Ishikawa (cell line): ENCODE data around the gene NCK2.

Experiments
- CEBPB ChIP-seq: IDR thresholded peaks from 2 replicates; pipeline ENCODE4 v1.6.1; 2012
- CREB1 ChIP-seq: IDR thresholded peaks from 2 replicates; pipeline ENCODE4 v1.6.1; 2012; ENCODE audit warnings: low read depth
- EGR1 ChIP-seq: IDR thresholded peaks from 2 replicates; pipeline ENCODE4 v1.6.1; 2012
- EP300 ChIP-seq: IDR thresholded peaks from 2 replicates; pipeline ENCODE4 v1.6.1; 2012; ENCODE audit warnings: borderline replicate concordance
- FOXM1 ChIP-seq: IDR thresholded peaks from 2 replicates; pipeline ENCODE4 v1.6.1; 2012; ENCODE audit warnings: low read depth, borderline replicate concordance
- NFIC ChIP-seq: IDR thresholded peaks from 2 replicates; pipeline ENCODE4 v1.6.1; 2012
- RAD21 ChIP-seq: IDR thresholded peaks from 2 replicates; pipeline ENCODE4 v1.6.1; 2012; ENCODE audit warnings: low read depth
- TAF1 ChIP-seq: IDR thresholded peaks from 2 replicates; pipeline ENCODE4 v1.6.1; 2012; ENCODE audit warnings: low read depth, mild to moderate bottlenecking
- TCF12 ChIP-seq: IDR thresholded peaks from 2 replicates; pipeline ENCODE4 v1.6.1; 2012; ENCODE audit warnings: low read depth
- TEAD4 ChIP-seq: IDR thresholded peaks from 2 replicates; pipeline ENCODE4 v1.6.1; 2012
- USF1 ChIP-seq: IDR thresholded peaks from 2 replicates; pipeline ENCODE4 v1.6.1; 2012
- YY1 ChIP-seq: IDR thresholded peaks from 2 replicates; pipeline ENCODE4 v1.6.1; 2012; ENCODE audit warnings: low read depth
- ZBTB7A ChIP-seq: IDR thresholded peaks from 2 replicates; pipeline ENCODE4 v1.6.1; 2012; ENCODE audit warnings: low read depth
- TF ChIP-seq, protein P1 (sequence below): IDR thresholded peaks from 2 replicates; pipeline ENCODE4 v1.6.1; 2012
- TF ChIP-seq, protein P2 (sequence below): IDR thresholded peaks from 2 replicates; pipeline ENCODE4 v1.6.1; 2012; ENCODE audit warnings: low read depth, mild to moderate bottlenecking

NCK2 gene

GRCh38 chr2:105821428-105822125, 76.9 kb downstream of the NCK2 start:
- TF ChIP-seq ZBTB7A = no peak
- TF ChIP-seq, protein P1, sequence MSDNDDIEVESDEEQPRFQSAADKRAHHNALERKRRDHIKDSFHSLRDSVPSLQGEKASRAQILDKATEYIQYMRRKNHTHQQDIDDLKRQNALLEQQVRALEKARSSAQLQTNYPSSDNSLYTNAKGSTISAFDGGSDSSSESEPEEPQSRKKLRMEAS = no peak
- TF ChIP-seq, protein P2, sequence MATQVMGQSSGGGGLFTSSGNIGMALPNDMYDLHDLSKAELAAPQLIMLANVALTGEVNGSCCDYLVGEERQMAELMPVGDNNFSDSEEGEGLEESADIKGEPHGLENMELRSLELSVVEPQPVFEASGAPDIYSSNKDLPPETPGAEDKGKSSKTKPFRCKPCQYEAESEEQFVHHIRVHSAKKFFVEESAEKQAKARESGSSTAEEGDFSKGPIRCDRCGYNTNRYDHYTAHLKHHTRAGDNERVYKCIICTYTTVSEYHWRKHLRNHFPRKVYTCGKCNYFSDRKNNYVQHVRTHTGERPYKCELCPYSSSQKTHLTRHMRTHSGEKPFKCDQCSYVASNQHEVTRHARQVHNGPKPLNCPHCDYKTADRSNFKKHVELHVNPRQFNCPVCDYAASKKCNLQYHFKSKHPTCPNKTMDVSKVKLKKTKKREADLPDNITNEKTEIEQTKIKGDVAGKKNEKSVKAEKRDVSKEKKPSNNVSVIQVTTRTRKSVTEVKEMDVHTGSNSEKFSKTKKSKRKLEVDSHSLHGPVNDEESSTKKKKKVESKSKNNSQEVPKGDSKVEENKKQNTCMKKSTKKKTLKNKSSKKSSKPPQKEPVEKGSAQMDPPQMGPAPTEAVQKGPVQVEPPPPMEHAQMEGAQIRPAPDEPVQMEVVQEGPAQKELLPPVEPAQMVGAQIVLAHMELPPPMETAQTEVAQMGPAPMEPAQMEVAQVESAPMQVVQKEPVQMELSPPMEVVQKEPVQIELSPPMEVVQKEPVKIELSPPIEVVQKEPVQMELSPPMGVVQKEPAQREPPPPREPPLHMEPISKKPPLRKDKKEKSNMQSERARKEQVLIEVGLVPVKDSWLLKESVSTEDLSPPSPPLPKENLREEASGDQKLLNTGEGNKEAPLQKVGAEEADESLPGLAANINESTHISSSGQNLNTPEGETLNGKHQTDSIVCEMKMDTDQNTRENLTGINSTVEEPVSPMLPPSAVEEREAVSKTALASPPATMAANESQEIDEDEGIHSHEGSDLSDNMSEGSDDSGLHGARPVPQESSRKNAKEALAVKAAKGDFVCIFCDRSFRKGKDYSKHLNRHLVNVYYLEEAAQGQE = no peak
- TF ChIP-seq NFIC = no peak
- no peak for TF ChIP-seq CEBPB
- no peak for TF ChIP-seq CREB1
- no peak for TF ChIP-seq FOXM1
- no peak for TF ChIP-seq TEAD4
- TF ChIP-seq EP300 = no peak
- no peak for TF ChIP-seq RAD21
- TF ChIP-seq EGR1 = no peak

DNA sequence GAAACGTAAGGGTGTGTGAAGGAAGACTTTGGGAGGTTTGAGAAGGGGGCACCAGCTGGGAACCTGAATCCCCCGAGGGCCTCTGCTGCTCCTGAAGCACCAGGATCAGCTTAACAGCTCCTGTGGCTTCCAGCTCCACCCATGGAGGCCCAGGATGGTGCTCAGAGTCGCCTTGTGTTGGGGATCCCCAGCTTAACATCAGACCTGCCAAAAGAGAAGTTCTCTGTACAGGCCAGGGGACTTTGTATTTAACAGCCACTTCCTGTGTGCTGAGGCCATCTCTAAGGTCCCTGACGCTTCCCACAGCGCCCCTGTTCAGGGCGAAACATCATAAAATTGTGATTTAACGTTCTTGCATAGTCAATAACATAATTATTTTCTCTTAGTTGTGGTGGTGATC, 77.5 kb downstream of the NCK2 start:
- no peak for TF ChIP-seq USF1
- TF ChIP-seq NFIC = no peak
- no peak for TF ChIP-seq EGR1
- no peak for TF ChIP-seq RAD21
- TF ChIP-seq CEBPB = no peak
- no peak for TF ChIP-seq YY1
- TF ChIP-seq, protein P2 = no peak

GRCh38 chr2:105824446-105824845, 79.7 kb downstream of the NCK2 start:
- TF ChIP-seq NFIC (no peak), EP300 (no peak), ZBTB7A (no peak), TEAD4 (no peak), YY1 (no peak), FOXM1 (no peak), TCF12 (no peak), EGR1 (no peak), TAF1 (no peak), CREB1 (no peak), CEBPB (no peak), RAD21 (no peak), USF1 (no peak)
- TF ChIP-seq, protein P2 = no peak
- TF ChIP-seq, protein P1 = no peak

- TF ChIP-seq ZBTB7A (no peak), FOXM1 (no peak), CREB1 (no peak), TEAD4 (no peak)
- TF ChIP-seq, protein P1 = no peak
- TF ChIP-seq, protein P2 = no peak
Observed at GRCh38 chr2:105827351-105828096, 82.8 kb downstream of the NCK2 start.
